Endothelial cell of umbilical vein (primary cell): Measurements from ENCODE around the gene TNFSF4. TPM values are rescaled to one million over a fixed set of nuclear protein-coding genes. Genes with fewer than 3 reads are reported as not detected.

Experiments used
- BruUV-seq: library from RNA; stranded (reverse); fragments of 400-500 nt; replicated peaks from 2 replicates; lab custom pipeline; 2021; lab: Mats Ljungman, UMichigan
- CTCF ChIA-PET: fragments of 300-600, 350-600 bp; sonication (Branson Sonifier 250); formaldehyde crosslinking; loops from one replicate; lab custom pipeline; 2021; ENCODE audit warnings: antibody characterized with exemption, inconsistent platforms; lab: Charles Lee
- POLR2A ChIA-PET: fragments of 300-600, 350-600 bp; sonication (Branson Sonifier 250); formaldehyde crosslinking; loops from one replicate; lab custom pipeline; 2021; ENCODE audit warnings: antibody characterized with exemption, inconsistent platforms; lab: Charles Lee
- DNase-seq: peaks from one replicate; pipeline ENCODE4 v3.0.0-alpha.2; 2011; ENCODE audit warnings: low read depth, low spot score
- FAIRE-seq: peaks from 2 replicates; lab custom pipeline; 2011; peaks lifted over from hg19 to GRCh38; lab: Jason Lieb, UNC
- H2AFZ ChIP-seq: 2 replicates; pipeline ENCODE4 v1.6.0; 2012; ENCODE audit warnings: low read depth, low read length, control low read depth, inconsistent platforms
- H3K27ac ChIP-seq: 2 replicates; pipeline ENCODE4 v1.5.1; 2011; ENCODE audit warnings: low read depth, mild to moderate bottlenecking, control low read depth, low read length, moderate library complexity; ENCODE audit not compliant: insufficient read depth
- H3K27me3 ChIP-seq, 2 experiments: 2 replicates each; pipeline versions ENCODE4 v1.6.0 to v1.6.1; 2011; ENCODE audit warnings: low read length in 2 of 2, mixed read lengths in 1 of 2; ENCODE audit not compliant: control insufficient read depth in 2 of 2, insufficient read depth in 2 of 2
- H3K36me3 ChIP-seq, 2 experiments: 2 replicates in 1 of 2; 3 replicates in 1 of 2; pipeline ENCODE4 v1.5.1; 2011; ENCODE audit warnings: low read length in 2 of 2, mild to moderate bottlenecking in 1 of 2, moderate library complexity in 1 of 2; ENCODE audit not compliant: control insufficient read depth in 2 of 2, insufficient read depth in 2 of 2; ENCODE audit errors: extremely low read depth in 1 of 2
- H3K4me1 ChIP-seq: 3 replicates; pipeline ENCODE4 v1.5.1; 2011; ENCODE audit warnings: mild to moderate bottlenecking, low read length; ENCODE audit not compliant: control insufficient read depth, insufficient read depth; ENCODE audit errors: extremely low read depth
- H3K4me2 ChIP-seq: 2 replicates; pipeline ENCODE4 v1.6.1; 2011; ENCODE audit warnings: low read length, control low read depth, mixed read lengths; ENCODE audit not compliant: insufficient read depth
- H3K4me3 ChIP-seq, 3 experiments: fragments of 200-600 bp in 1 of 3; sonication (generic), shearing (Covaris generic) in 1 of 3; replicated peaks in 1 of 3; 2 replicates each; pipeline ENCODE4 v1.5.1; 2011 to 2016; ENCODE audit warnings: control low read depth in 3 of 3, low read length in 3 of 3, mild to moderate bottlenecking in 2 of 3, inconsistent platforms in 1 of 3, low read depth in 1 of 3, moderate library complexity in 1 of 3; ENCODE audit not compliant: insufficient read depth in 1 of 3
- H3K79me2 ChIP-seq: 2 replicates; pipeline ENCODE4 v1.6.0; 2012; ENCODE audit warnings: low read length, inconsistent platforms; ENCODE audit not compliant: control insufficient read depth, insufficient read depth
- H3K9ac ChIP-seq: replicated peaks from 2 replicates; pipeline ENCODE3; 2011; ENCODE audit warnings: low read length, control low read depth; ENCODE audit not compliant: insufficient read depth; ENCODE audit errors: extremely low read depth
- H3K9me1 ChIP-seq: replicated peaks from 3 replicates; pipeline ENCODE4 v1.6.0; 2011; ENCODE audit warnings: mild to moderate bottlenecking, low read length; ENCODE audit not compliant: control insufficient read depth, insufficient read depth; ENCODE audit errors: extremely low read depth
- H3K9me3 ChIP-seq: replicated peaks from 2 replicates; pipeline ENCODE4 v1.5.1; 2012; ENCODE audit warnings: low read length, inconsistent platforms; ENCODE audit not compliant: control insufficient read depth, insufficient read depth
- H4K20me1 ChIP-seq: replicated peaks from 2 replicates; pipeline ENCODE3; 2011; ENCODE audit warnings: mild to moderate bottlenecking, low read length; ENCODE audit not compliant: control insufficient read depth, insufficient read depth; ENCODE audit errors: extremely low read depth
- EZH2 ChIP-seq: IDR thresholded peaks from 2 replicates; pipeline ENCODE4 v1.6.1; 2012; ENCODE audit warnings: borderline replicate concordance, low read depth, mild to moderate bottlenecking, moderate library complexity, low read length, inconsistent platforms; ENCODE audit not compliant: severe bottlenecking
- FOS ChIP-seq: IDR thresholded peaks from 2 replicates; pipeline ENCODE4 v1.6.1; 2011; ENCODE audit warnings: mild to moderate bottlenecking, low read length, moderate library complexity, borderline replicate concordance; ENCODE audit not compliant: insufficient read depth
- GATA2 ChIP-seq: IDR thresholded peaks from 2 replicates; pipeline ENCODE4 v1.7.0; 2011; ENCODE audit warnings: low read depth, mild to moderate bottlenecking, moderate library complexity, mixed read lengths, low read length; ENCODE audit not compliant: insufficient read length, insufficient read depth
- JUN ChIP-seq: IDR thresholded peaks from 2 replicates; pipeline ENCODE4 v1.6.1; 2011; ENCODE audit warnings: borderline replicate concordance, low read depth; ENCODE audit not compliant: insufficient read length, insufficient read depth
- POLR2AphosphoS5 ChIP-seq: IDR thresholded peaks from 2 replicates; pipeline ENCODE4 v1.6.1; 2012; ENCODE audit warnings: low read depth, mild to moderate bottlenecking, control low read depth, low read length, moderate library complexity; ENCODE audit not compliant: insufficient read depth
- dilution Hi-C: fragments of 300-500 bp; cut with MboI; formaldehyde crosslinking; loops from one replicate; pipeline ENCODE4 v1.15.0; 2019; ENCODE audit warnings: low sequenced_read_pairs; ENCODE audit not compliant: extremely low pct_ligation_motif_present
- intact Hi-C: fragments of 100-400 bp; cut with micrococcal nuclease; formaldehyde crosslinking; loops from one replicate; pipeline ENCODE4 v1.10.0; 2022
- polyA plus RNA-seq, 4 experiments: library from polyadenylated mRNA; depleted of rRNA in 3 of 4; stranded (reverse) in 3 of 4; unstranded in 1 of 4; fragments of >200 nt; gene quantifications; 2 replicates each; pipeline versions ENCODE4 v1.2.1 to v1.2.3, GENCODE V29; 2011 to 2012; ENCODE audit warnings: missing spikeins in 1 of 4
- total RNA-seq: library from RNA; stranded (reverse); gene quantifications from 2 replicates; pipeline ENCODE4 v1.2.3, GENCODE V29; 2021
- TF ChIP-seq, protein P1 (sequence below), 2 donors: IDR thresholded peaks; 1 replicate in 1 of 2; 2 replicates in 1 of 2; pipeline ENCODE4 v1.5.1; 2011; ENCODE audit warnings: low read length in 2 of 2, mild to moderate bottlenecking in 2 of 2, moderate library complexity in 2 of 2, control low read depth in 1 of 2, inconsistent platforms in 1 of 2, low read depth in 1 of 2; ENCODE audit not compliant: insufficient read depth in 1 of 2; ENCODE audit errors: extremely low read depth in 1 of 2

The TNFSF4 gene
- total and polyA plus RNA-seq, 2 donors (not counting 3 experiments of a cell fraction or from before 2014, with no cell fraction given), result 44.9 to 88.1 TPM

DNA sequence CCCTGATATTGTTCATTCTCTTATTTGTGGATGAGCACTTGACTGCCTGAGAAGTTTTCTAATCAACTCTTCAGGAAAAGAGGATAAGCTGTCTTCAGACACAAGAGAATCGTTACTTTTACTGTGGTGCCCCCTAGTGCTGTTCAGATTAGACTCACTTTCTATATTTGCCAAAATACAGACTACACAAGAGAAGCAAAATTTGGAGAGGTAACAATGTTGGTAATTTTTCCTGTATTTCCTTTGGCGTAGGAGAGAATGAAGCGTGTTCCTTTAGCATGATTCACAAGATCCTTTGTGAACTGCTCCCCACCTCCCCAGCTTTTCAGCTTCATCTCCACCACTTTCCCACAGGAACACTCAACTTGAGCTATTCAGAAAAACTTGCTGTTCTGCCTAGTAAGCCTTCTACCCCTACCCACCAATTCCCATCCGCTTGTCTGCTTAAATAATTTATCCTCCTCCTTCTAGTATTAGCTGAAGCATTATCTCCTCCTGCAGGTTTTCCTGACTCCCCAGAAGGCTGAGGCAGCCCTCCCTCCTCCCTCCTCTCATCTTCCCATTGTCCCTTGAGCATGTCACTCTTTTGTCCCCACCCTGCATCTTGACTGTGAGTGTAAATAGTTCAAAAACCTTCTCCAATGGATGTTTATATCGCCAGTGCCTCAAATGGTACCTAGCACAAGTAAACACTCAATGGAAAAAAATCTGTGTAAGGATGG, 4.5 kb downstream of the TNFSF4 start:
- POLR2A ChIA-PET, result interaction anchor here (0.9 to 2.0 kb wide), 7 partner anchors 12 to 308 kb away, joined by 3 to 9 read pairs (median 3); partner anchors contain the start of gene TNFSF18
- H3K4me2 ChIP-seq, result peak overlapping the region; percentile 85

More for the DNA sequence above, 4.5 kb downstream of the TNFSF4 start:
- Histone ChIP-seq H4K20me1 (no peaks in the 10 kb centered on the region), H3K79me2 (peaks cover 98% of the 10 kb centered on the region), H2AFZ (peak overlapping the region; percentile 1), H3K9me3 (no peaks in the 10 kb centered on the region), H3K9ac (peak overlapping the region; percentile 96), H3K27ac (peak overlapping the region; percentile 87), H3K36me3 (peaks cover 0 to 10% of the 10 kb centered on the region in 2 experiments), H3K9me1 (no peaks in the 10 kb centered on the region), H3K27me3 (no peaks in the 10 kb centered on the region), H3K4me3 (peak overlapping the region; percentile 9 to 98 (median 91)), H3K4me1 (peaks cover 47% of the 10 kb centered on the region)
- FAIRE-seq (no peak), DNase-seq (peak; percentile 90)
- BruUV-seq, result TSS peak; percentile 62
- intact Hi-C loops (loop anchor here (1.0 to 2.0 kb wide), 10 partner anchors 151 to 622 kb away; partner anchors contain the start of genes CENPL and DARS2), dilution Hi-C loops (no loop called here)
- TF ChIP-seq, protein P1, sequence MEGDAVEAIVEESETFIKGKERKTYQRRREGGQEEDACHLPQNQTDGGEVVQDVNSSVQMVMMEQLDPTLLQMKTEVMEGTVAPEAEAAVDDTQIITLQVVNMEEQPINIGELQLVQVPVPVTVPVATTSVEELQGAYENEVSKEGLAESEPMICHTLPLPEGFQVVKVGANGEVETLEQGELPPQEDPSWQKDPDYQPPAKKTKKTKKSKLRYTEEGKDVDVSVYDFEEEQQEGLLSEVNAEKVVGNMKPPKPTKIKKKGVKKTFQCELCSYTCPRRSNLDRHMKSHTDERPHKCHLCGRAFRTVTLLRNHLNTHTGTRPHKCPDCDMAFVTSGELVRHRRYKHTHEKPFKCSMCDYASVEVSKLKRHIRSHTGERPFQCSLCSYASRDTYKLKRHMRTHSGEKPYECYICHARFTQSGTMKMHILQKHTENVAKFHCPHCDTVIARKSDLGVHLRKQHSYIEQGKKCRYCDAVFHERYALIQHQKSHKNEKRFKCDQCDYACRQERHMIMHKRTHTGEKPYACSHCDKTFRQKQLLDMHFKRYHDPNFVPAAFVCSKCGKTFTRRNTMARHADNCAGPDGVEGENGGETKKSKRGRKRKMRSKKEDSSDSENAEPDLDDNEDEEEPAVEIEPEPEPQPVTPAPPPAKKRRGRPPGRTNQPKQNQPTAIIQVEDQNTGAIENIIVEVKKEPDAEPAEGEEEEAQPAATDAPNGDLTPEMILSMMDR (IDR thresholded peaks at IDR 0.05; ENCODE audit: extremely low read depth in 1 of 2, insufficient read depth in 1 of 2, low read depth in 1 of 2, low read length in 2 of 2), result peak; percentile 39 to 59
- TF ChIP-seq FOS, result no peak
- TF ChIP-seq POLR2AphosphoS5, result peak; percentile 27
- TF ChIP-seq GATA2, result no peak
- no peak for TF ChIP-seq EZH2
- TF ChIP-seq JUN, result peak; percentile 38
- CTCF ChIA-PET, result interaction anchor here (0.6 to 9.3 kb wide), 51 partner anchors 9 to 1015 kb away, joined by 3 to 219 read pairs (median 5); partner anchors contain the start of gene TNFSF18
